ENCODE data around the gene PHF21A.

Gene PHF21A

GRCh38 chr11:46100670-46101069 lies 20.6 kb downstream of the PHF21A start:
- no peak for TF ChIP-seq POLR2A (IDR thresholded peaks at IDR 0.05; ENCODE audit: extremely low read depth, insufficient read length)
- no peak for TF ChIP-seq MYC (IDR thresholded peaks at IDR 0.05; ENCODE audit: low read depth, low read length)
- TF ChIP-seq MAX (IDR thresholded peaks at IDR 0.05; ENCODE audit: low read depth, low read length) = no peak
- TF ChIP-seq CTCF (IDR thresholded peaks at IDR 0.05; ENCODE audit: low read depth, low read length) = no peak
- no peak overlapping the region for H3K4me3 ChIP-seq (ENCODE audit: low read depth, low read length)
- no peak for DNase-seq (ENCODE audit: low read depth)

- TF ChIP-seq MYC (IDR thresholded peaks at IDR 0.05; ENCODE audit: low read depth, low read length) (no peak), MAX (IDR thresholded peaks at IDR 0.05; ENCODE audit: low read depth, low read length) (no peak), POLR2A (IDR thresholded peaks at IDR 0.05; ENCODE audit: extremely low read depth, insufficient read length) (no peak), CTCF (IDR thresholded peaks at IDR 0.05; ENCODE audit: low read depth, low read length) (no peak)
- peak overlapping the region; percentile 30 for H3K4me3 ChIP-seq (ENCODE audit: low read depth, low read length)
- DNase-seq (ENCODE audit: low read depth) = peak; percentile 19
Measured at GRCh38 chr11:46099963-46100316, 21.3 kb downstream of the PHF21A start.

GRCh38 chr11:46090375-46090774 lies 30.9 kb downstream of the PHF21A start:
- TF ChIP-seq CTCF (IDR thresholded peaks at IDR 0.05; ENCODE audit: low read depth, low read length) = no peak
- TF ChIP-seq MYC (IDR thresholded peaks at IDR 0.05; ENCODE audit: low read depth, low read length) = no peak
- no peak for TF ChIP-seq POLR2A (IDR thresholded peaks at IDR 0.05; ENCODE audit: extremely low read depth, insufficient read length)
- TF ChIP-seq MAX (IDR thresholded peaks at IDR 0.05; ENCODE audit: low read depth, low read length) = no peak
- no peak for DNase-seq (ENCODE audit: low read depth)
- no peak overlapping the region for H3K4me3 ChIP-seq (ENCODE audit: low read depth, low read length)

GRCh38 chr11:46079662-46080061 lies 41.6 kb downstream of the PHF21A start:
- DNase-seq (ENCODE audit: low read depth) = no peak
- TF ChIP-seq POLR2A (IDR thresholded peaks at IDR 0.05; ENCODE audit: extremely low read depth, insufficient read length) (no peak), CTCF (IDR thresholded peaks at IDR 0.05; ENCODE audit: low read depth, low read length) (no peak), MAX (IDR thresholded peaks at IDR 0.05; ENCODE audit: low read depth, low read length) (no peak)
- no peak overlapping the region for H3K4me3 ChIP-seq (ENCODE audit: low read depth, low read length)

- no peak overlapping the region for H3K4me3 ChIP-seq (ENCODE audit: low read depth, low read length)
- TF ChIP-seq POLR2A (IDR thresholded peaks at IDR 0.05; ENCODE audit: extremely low read depth, insufficient read length) = no peak
- TF ChIP-seq CTCF (IDR thresholded peaks at IDR 0.05; ENCODE audit: low read depth, low read length) = no peak
- no peak for TF ChIP-seq MYC (IDR thresholded peaks at IDR 0.05; ENCODE audit: low read depth, low read length)
- no peak for TF ChIP-seq MAX (IDR thresholded peaks at IDR 0.05; ENCODE audit: low read depth, low read length)
- no peak for DNase-seq (ENCODE audit: low read depth)
Measured at GRCh38 chr11:46075928-46076327, 45.3 kb downstream of the PHF21A start.

GRCh38 chr11:46075168-46075567 lies 46.1 kb downstream of the PHF21A start:
- DNase-seq (ENCODE audit: low read depth) = no peak
- H3K4me3 ChIP-seq (ENCODE audit: low read depth, low read length) = no peak overlapping the region
- TF ChIP-seq MAX (IDR thresholded peaks at IDR 0.05; ENCODE audit: low read depth, low read length) (no peak), POLR2A (IDR thresholded peaks at IDR 0.05; ENCODE audit: extremely low read depth, insufficient read length) (no peak), CTCF (IDR thresholded peaks at IDR 0.05; ENCODE audit: low read depth, low read length) (no peak)

Measured in NB4 (cell line).